NT2/D1 (cell line): ENCODE results near the gene ADPRM.

ENCODE experiments used
- YY1 ChIP-seq: IDR thresholded peaks from 2 replicates; pipeline ENCODE4 v1.6.1; 2011; ENCODE audit not compliant: insufficient read length, insufficient read depth
- ZNF274 ChIP-seq: IDR thresholded peaks from 2 replicates; pipeline ENCODE4 v1.6.1; 2011; ENCODE audit warnings: mild to moderate bottlenecking, low read depth, low read length

- TF ChIP-seq YY1, result no peak
- TF ChIP-seq ZNF274, result no peak
These were observed 52.8 kb downstream of the ADPRM start for GRCh38 chr17:10750210-10750609.
